ENCODE data around the gene MRGPRX2. TPM values are rescaled to one million over a fixed set of nuclear protein-coding genes. Genes with fewer than 3 reads are reported as not detected.

MRGPRX2 gene
- total and polyA plus RNA-seq, 12 donors = not detected

DNA sequence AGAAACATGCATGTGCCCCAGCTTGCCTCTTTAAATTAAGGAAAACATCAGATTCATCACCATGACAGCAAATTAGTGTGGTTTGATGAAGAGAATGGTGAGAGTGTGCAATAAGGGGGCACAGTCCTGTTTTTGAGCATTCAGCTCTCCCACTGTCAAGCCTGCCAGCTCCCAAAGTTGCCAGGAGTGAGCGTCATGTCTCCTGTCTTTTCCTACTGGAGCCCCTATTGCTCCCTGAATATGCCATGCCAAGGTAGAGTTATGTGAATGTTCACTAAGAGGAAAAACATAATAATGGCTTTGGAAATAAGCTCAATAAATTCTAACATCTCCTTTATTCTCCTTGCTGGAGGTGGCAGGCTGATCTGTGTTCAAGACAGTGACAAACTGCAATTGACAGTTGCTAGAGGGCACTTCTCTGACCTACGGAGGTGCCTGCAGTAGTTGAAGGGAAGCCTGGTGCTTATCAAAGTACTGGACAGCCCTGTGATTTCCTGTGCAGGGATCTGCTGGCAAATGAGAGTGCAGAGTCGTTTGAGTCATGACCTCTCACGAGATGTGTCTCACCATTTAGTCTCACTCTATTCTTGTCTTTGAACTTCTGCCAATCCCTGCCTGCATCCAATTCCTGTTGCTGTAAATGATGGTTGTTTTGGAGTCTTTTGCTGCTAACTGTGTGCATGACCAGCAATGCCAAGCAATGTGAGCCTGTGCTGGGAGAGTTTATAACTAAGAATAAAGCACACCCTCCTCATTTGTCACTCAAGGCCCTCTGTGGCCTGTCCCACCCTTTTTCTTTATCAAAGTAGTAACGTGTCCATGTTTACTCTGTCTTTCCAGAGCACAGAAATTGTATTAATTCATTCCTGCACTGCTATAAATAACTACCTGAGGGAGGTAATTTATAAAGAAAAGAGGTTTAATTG lies 34.8 kb downstream of the MRGPRX2 start:
- H3K4me3 ChIP-seq = no peak overlapping the region
- no peak for TF ChIP-seq POLR2A (IDR thresholded peaks at IDR 0.05)
- TF ChIP-seq, protein P1, sequence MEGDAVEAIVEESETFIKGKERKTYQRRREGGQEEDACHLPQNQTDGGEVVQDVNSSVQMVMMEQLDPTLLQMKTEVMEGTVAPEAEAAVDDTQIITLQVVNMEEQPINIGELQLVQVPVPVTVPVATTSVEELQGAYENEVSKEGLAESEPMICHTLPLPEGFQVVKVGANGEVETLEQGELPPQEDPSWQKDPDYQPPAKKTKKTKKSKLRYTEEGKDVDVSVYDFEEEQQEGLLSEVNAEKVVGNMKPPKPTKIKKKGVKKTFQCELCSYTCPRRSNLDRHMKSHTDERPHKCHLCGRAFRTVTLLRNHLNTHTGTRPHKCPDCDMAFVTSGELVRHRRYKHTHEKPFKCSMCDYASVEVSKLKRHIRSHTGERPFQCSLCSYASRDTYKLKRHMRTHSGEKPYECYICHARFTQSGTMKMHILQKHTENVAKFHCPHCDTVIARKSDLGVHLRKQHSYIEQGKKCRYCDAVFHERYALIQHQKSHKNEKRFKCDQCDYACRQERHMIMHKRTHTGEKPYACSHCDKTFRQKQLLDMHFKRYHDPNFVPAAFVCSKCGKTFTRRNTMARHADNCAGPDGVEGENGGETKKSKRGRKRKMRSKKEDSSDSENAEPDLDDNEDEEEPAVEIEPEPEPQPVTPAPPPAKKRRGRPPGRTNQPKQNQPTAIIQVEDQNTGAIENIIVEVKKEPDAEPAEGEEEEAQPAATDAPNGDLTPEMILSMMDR (IDR thresholded peaks at IDR 0.05) = no peak
- no peaks in the 10 kb centered on the region for H3K4me1 ChIP-seq (replicated peaks in 1 of 2)
- intact Hi-C loops (cut with DNase I) = no loop called here
- no peaks in the 10 kb centered on the region for H3K36me3 ChIP-seq (replicated peaks in 1 of 2)
- no peak overlapping the region for H3K27ac ChIP-seq
- no peaks in the 10 kb centered on the region for H3K27me3 ChIP-seq
- H3K9me3 ChIP-seq (replicated peaks in 1 of 3) = no peaks in the 10 kb centered on the region
- WGBS, 4 donors = 19 to 27% (median 22%) methylated on average over 5 of the region's 5 CpGs
- peak in 5 of 7 donors; percentile 11 to 60 (median 14) for DNase-seq

DNA sequence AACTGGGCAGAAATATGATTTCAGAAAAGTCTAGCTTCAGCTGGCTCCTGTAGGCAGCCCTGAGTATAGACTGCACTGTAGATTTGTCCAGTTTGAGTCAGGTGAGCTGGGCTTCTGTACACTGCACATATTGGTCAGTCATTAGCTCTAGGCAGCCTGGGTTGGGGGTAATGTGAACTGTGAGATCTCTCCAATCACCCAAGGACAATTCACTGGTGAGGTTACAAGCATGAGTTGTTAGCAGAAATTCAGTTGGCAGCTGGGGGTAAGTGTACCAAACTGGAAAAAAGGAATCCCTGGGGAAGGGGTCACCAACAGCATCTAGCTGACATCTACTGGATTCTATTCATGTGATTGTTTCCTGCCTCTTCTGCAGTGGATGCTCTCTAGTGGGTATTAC lies 39.7 kb downstream of the MRGPRX2 start:
- H3K36me3 ChIP-seq (replicated peaks in 1 of 2) = no peaks in the 10 kb centered on the region
- TF ChIP-seq, protein P1 (IDR thresholded peaks at IDR 0.05) = no peak
- no peak for TF ChIP-seq POLR2A (IDR thresholded peaks at IDR 0.05)
- intact Hi-C loops (cut with DNase I) = no loop called here
- no peaks in the 10 kb centered on the region for H3K9me3 ChIP-seq (replicated peaks in 1 of 3)
- no peak overlapping the region for H3K4me3 ChIP-seq
- H3K27ac ChIP-seq = no peak overlapping the region
- no peak for DNase-seq
- H3K4me1 ChIP-seq (replicated peaks in 1 of 2) = no peaks in the 10 kb centered on the region
- H3K27me3 ChIP-seq = peaks cover 4% of the 10 kb centered on the region

DNA sequence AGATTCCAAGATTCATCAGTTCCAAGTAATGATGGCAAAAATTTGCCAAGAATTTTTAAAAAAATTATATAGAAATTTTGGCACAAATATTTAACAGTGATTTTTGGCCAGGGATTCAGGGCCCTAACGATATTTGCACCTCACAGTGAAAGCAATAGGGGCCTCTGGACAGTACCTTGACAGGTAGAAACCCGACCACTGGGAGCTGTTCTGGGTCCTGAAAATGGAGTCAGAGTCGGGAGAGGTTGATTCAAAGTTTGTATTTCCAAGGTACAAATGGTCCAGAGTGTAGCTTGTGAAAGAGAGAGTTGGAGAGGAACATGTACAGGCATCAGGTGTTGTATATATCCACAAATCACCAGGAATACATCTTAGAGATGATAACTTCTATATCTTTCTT lies 41.6 kb downstream of the MRGPRX2 start:
- intact Hi-C loops (cut with DNase I) = no loop called here
- peaks cover 4% of the 10 kb centered on the region for H3K27me3 ChIP-seq
- no peaks in the 10 kb centered on the region for H3K9me3 ChIP-seq (replicated peaks in 1 of 3)
- no peaks in the 10 kb centered on the region for H3K4me1 ChIP-seq (replicated peaks in 1 of 2)
- H3K36me3 ChIP-seq (replicated peaks in 1 of 2) = no peaks in the 10 kb centered on the region
- TF ChIP-seq POLR2A (IDR thresholded peaks at IDR 0.05) = no peak
- TF ChIP-seq, protein P1 (IDR thresholded peaks at IDR 0.05) = no peak
- no peak overlapping the region for H3K4me3 ChIP-seq
- no peak for DNase-seq
- no peak overlapping the region for H3K27ac ChIP-seq
- WGBS, 4 donors = 8 to 16% (median 13%) methylated on average over 3 of the region's 3 CpGs

DNA sequence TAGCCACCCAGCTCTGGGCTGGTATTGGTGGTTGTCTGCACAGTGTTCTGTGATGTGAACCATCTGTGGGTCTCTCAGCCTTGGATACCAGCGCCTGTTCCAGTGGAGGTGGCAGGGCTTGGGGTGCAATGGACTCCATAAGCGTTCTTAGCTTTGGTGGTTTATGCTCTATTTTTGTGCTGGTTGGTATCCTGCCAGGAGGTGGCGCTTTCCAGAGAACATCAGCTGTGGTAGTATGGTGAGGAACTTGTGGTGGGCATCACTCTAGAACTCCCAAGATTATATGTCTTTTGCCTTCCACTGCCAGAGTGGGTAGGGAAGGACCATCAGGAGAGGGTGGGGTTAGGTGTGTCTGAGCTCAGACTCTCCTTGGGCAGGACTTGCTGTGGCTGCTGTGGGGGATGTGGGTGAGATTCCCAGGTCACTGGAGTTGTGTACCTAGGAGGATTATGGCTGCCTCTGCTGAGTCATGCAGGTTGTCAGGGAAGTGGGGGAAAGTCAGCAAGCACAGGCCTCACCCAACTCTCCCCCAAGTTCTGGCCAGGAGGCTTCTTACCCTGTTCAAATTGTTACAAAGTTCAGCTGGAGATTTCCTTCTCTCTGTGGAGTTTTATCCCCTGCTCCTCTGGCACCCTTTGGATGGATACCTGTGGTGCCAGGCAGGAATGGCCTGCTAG lies 47.2 kb downstream of the MRGPRX2 start:
- no peaks in the 10 kb centered on the region for H3K9me3 ChIP-seq (replicated peaks in 1 of 3)
- intact Hi-C loops (cut with DNase I) = no loop called here
- DNase-seq = no peak
- whole genome bisulfite sequencing, 4 donors = 55 to 72% (median 70%) methylated on average over 3 of the region's 3 CpGs
- H3K27me3 ChIP-seq = peaks cover 4% of the 10 kb centered on the region
- no peaks in the 10 kb centered on the region for H3K4me1 ChIP-seq (replicated peaks in 1 of 2)
- H3K36me3 ChIP-seq (replicated peaks in 1 of 2) = no peaks in the 10 kb centered on the region
- no peak overlapping the region for H3K4me3 ChIP-seq
- TF ChIP-seq, protein P1 (IDR thresholded peaks at IDR 0.05) = no peak
- no peak for TF ChIP-seq POLR2A (IDR thresholded peaks at IDR 0.05)
- no peak overlapping the region for H3K27ac ChIP-seq
